Endometrial microvascular endothelial cells (primary cell): ENCODE results near the gene PRKN. TPM values are rescaled to one million over a fixed set of nuclear protein-coding genes. Genes with fewer than 3 reads are reported as not detected.

Source experiments
- in situ Hi-C: cut with HindIII; loops from 2 replicates; pipeline ENCODE4 v1.10.0; 2017; ENCODE audit warnings: low sequenced_read_pairs, low pct_unique_long_range_greater_than_20kb; ENCODE audit errors: inconsistent ontology term
- total RNA-seq: library from RNA; depleted of rRNA; stranded (reverse); fragments of >200 nt; gene quantifications from one replicate; pipeline ENCODE4 v1.2.3, GENCODE V29; 2015; ENCODE audit errors: inconsistent ontology term

PRKN gene
- total RNA-seq, 1 donor from 2014 or later: not detected

- in situ Hi-C loops: no loop called here
Measured at GRCh38 chr6:162313922-162314660, 413.5 kb downstream of the PRKN start.

GRCh38 chr6:162307865-162308264, 419.7 kb downstream of the PRKN start:
- in situ Hi-C loops: no loop called here

GRCh38 chr6:162306616-162307015, 420.9 kb downstream of the PRKN start:
- in situ Hi-C loops: no loop called here

- in situ Hi-C loops: no loop called here
Measured at GRCh38 chr6:162301128-162301527, 426.4 kb downstream of the PRKN start.

GRCh38 chr6:162294029-162294428, 433.5 kb downstream of the PRKN start:
- in situ Hi-C loops: no loop called here

- in situ Hi-C loops: no loop called here
Measured at GRCh38 chr6:162292915-162293314, 434.7 kb downstream of the PRKN start.

GRCh38 chr6:162290846-162291465, 436.6 kb downstream of the PRKN start:
- in situ Hi-C loops: no loop called here

- in situ Hi-C loops: no loop called here
Measured at GRCh38 chr6:162289972-162290371, 437.6 kb downstream of the PRKN start.

- in situ Hi-C loops: no loop called here
Measured at GRCh38 chr6:162273986-162274385, 453.6 kb downstream of the PRKN start.

- in situ Hi-C loops: no loop called here
Measured at GRCh38 chr6:162271922-162272321, 455.6 kb downstream of the PRKN start.

- in situ Hi-C loops: no loop called here
Measured at GRCh38 chr6:162270966-162271365, 456.6 kb downstream of the PRKN start.

- in situ Hi-C loops: no loop called here
Measured at GRCh38 chr6:162267641-162268040, 459.9 kb downstream of the PRKN start.

- in situ Hi-C loops: no loop called here
Measured at GRCh38 chr6:162267126-162267525, 460.4 kb downstream of the PRKN start.

- in situ Hi-C loops: no loop called here
Measured at GRCh38 chr6:162264581-162264980, 463.0 kb downstream of the PRKN start.

GRCh38 chr6:162262466-162263196, 464.9 kb downstream of the PRKN start:
- in situ Hi-C loops: no loop called here

GRCh38 chr6:162261598-162261997, 466.0 kb downstream of the PRKN start:
- in situ Hi-C loops: no loop called here

- in situ Hi-C loops: no loop called here
Measured at GRCh38 chr6:162260027-162260426, 467.5 kb downstream of the PRKN start.

- in situ Hi-C loops: no loop called here
Measured at GRCh38 chr6:162258647-162259046, 468.9 kb downstream of the PRKN start.

GRCh38 chr6:162256361-162256760, 471.2 kb downstream of the PRKN start:
- in situ Hi-C loops: no loop called here

- in situ Hi-C loops: no loop called here
Measured at GRCh38 chr6:162251257-162251656, 476.3 kb downstream of the PRKN start.
